AML-193 (cell line): ENCODE results near the gene TRPM5.

Source experiments
- DNase-seq, 2 experiments: peaks; one replicate each; lab custom pipeline; 2025; lab: John Stamatoyannopoulos, UW

The TRPM5 gene

DNA sequence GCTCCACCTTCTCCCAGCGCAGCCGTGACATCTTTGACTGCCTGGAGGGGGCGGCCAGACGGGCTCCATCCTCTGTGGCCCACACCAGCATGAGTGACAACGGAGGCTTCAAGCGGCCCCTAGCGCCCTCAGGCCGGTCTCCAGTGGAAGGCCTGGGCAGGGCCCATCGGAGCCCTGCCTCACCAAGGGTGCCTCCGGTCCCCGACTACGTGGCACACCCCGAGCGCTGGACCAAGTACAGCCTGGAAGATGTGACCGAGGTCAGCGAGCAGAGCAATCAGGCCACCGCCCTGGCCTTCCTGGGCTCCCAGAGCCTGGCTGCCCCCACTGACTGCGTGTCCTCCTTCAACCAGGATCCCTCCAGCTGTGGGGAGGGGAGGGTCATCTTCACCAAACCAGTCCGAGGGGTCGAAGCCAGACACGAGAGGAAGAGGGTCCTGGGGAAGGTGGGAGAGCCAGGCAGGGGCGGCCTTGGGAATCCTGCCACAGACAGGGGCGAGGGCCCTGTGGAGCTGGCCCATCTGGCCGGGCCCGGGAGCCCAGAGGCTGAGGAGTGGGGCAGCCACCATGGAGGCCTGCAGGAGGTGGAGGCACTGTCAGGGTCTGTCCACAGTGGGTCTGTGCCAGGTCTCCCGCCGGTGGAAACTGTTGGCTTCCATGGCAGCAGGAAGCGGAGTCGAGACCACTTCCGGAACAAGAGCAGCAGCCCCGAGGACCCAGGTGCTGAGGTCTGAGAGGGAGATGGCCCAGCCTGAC, 41.2 kb downstream of the TRPM5 start:
- DNase-seq: no peak

DNA sequence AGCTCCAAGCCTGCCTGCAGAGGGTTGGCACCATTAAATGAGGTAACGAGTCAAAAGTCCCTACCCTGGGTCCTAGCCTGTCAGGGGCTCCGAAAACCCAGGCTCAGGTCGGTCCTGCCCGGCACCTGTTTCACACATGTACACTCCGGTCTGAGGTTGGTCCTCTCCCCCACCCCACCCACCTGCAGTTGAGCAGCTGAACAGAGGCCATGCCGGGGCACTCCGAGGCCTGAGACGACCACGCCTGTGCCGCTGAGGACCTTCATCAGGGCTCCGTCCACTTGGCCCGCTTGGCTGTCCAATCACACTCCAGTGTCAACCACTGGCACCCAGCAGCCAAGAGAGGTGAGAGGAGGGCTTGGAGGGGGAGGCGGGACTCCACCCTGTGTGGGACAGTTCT, 42.2 kb downstream of the TRPM5 start:
- DNase-seq: no peak

DNA sequence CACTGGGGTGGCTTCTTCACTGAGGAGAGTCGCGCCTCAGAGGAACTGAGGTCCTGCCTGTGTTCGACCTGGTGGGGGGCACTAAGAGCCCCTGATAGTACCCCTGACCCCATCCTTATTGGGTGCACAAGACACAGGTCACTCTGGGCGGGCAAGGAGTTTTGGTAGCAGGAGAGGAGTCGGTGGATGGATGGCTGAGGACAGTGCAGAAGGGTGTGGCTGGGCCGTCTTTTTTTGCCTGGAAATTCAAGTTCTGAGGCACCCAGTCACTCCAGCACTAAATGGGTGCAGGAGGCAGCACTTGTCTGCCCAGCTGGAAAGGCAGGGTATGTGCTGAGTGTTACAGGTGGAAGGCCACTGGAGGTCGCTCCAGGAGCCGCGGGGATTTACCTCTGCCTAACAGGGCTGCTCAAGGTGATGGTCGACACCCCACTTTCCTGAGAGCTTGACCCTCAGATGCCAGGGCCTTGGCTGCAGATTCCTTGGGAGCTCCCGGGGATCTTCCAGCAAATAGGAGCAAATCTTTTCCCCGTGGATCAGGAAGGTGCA, 42.8 kb downstream of the TRPM5 start:
- DNase-seq: no peak

DNA sequence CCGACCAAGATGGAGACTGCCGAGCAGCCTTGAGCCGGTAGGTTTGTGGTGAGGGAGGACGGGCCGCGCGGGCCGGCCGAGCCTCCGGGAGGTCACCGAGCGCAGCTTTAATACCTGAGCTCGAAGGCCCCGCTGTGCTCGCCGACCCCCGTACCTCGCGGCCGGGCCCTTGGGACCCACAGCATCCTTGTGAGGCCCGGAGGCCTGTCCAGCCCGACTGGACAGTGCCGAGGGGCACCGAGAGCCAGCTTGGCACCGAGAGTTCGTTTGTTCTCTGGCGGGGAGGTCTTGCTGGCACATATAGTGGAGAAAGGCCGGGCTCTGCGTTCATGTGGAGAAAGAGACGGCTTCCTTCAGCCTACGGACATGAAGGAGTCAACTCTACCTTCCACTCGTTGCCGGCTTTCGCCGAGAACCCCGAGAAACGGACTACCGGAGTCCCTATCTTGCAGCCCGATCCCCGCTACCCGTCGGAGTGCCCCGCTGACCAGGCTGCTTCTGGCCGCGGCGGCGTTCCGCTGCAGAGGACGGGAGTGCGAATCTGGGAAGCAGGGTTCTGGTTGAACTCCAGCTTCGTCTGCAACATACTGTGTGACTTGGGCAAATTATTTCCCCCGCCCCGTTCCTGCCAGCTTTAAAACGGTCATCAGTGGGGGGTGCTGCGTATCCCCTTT, 43.4 kb downstream of the TRPM5 start:
- no peak for DNase-seq

DNA sequence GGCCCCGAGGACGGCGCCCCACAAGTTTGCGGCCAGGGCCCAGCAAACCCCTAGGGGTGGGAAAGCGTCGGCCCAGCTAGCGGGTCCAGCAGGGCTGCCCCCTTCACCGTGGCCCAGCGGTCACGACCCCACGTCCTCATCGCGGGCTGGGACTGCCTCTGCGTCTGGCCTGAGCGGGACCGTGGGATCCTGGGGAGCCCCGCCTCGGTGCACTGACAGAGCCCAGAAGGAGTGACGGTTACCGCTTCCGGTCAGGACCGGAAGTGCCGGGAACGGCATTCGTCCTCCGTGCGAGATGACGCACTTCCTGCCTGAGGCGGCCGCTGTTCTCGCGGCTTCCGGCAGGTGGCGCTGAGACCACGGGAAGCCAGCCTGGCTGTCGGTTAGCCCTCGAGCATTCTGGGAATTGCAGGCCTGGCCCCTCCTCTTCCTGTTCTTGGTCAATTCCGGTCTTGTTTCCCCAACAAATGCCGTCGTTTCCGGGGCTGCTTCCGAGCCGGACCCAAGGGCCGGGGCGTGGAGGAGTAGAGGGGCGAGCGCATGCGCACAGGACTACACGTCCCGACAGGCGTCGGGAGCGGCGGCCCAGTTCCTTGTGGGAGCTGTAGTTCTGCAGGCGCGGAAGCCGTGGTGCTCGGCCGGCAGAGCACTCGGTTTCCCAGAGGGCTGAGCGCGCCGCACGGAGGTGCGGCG, 44.1 kb downstream of the TRPM5 start, which contains the start of gene TSSC4:
Gene TSSC4 (plus strand): TSS at position 682 of the 693 bp plus-strand sequence. CDS start 1,884 bp downstream, outside the sequence.
- DNase-seq: peak; percentile 99 to 100

DNA sequence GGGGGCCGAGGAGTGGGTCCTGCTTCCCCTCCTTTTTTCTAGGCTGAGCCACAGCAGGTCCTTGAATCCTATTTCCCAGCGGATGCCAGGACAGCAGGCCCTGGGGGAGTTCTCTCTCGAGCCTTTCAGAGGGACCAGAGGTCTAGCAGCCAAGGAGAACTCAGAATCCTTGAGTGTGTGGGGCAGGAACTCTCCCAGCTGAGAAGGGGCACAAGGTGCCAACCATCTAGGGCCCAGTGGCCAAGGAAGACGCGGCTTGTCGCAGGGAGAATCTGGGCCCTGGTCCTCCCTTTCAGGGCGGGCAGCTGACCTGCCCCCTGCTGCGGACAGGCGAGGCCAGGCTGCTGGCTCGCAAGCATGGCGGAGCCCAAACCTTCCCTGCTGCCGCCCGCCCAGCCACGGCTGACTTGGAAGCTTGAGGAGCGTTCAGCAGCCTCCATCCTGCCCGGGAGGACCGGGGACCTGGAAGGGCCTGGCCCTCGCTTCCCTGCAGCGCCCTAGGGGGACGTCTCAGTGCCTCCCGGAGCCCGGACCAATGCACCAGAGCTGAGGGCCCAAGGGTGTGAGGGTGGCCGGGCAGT, 44.7 kb downstream of the TRPM5 start:
- DNase-seq: no peak

DNA sequence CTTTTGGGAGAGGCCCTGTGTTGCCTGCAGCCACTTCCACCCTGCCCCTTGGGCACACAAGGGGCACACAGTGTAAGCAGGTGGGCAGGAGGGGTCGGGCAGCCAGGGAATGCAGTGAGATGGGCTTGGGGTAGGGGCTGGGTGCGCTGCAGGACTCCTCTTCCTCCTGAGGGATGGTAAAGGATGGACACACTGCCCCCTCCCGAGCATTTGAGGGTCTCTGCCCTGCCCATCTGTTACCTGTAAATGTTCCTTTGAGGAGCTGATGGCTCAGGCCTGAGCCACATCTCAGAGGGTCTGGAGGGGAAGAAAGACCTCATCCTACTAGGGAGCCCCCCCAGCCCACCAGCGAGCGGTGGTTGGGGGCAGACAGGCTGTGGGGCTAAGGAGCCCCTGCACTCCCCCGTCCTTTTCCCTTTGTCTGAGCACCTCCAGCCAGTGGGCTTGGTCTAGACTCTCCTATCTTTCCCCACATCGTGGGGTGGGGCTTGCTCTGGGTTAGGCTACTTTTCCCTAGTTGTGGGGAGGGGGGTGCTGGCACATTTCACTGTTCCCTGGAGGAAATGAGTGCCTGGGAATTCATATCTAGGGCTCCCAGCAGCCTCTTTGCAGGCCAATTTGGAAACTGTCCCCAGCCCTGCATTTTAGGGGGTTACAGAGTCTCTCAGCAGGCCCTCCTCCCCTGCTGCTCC, 45.5 kb downstream of the TRPM5 start:
- DNase-seq: no peak

DNA sequence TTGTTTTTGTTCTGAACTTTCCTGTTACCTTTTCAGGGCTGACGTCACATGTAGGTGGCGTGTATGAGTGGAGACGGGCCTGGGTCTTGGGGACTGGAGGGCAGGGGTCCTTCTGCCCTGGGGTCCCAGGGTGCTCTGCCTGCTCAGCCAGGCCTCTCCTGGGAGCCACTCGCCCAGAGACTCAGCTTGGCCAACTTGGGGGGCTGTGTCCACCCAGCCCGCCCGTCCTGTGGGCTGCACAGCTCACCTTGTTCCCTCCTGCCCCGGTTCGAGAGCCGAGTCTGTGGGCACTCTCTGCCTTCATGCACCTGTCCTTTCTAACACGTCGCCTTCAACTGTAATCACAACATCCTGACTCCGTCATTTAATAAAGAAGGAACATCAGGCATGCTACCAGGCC, 47.3 kb downstream of the TRPM5 start:
- no peak for DNase-seq

DNA sequence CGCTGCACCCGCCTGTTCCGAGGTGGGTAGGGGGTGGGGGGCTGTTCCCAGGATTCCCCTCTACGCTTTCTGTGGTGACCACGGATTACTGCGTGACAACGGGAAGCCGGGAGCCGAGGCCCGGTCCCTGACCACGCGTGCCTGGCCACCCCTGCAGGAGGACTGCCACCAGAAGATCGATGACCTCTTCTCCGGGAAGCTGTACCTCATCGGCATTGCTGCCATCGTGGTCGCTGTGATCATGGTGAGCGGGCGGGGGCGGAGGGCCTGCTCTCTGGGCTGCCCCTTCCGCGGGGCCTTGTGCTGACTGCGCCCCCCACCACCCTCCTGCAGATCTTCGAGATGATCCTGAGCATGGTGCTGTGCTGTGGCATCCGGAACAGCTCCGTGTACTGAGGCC, 47.8 kb downstream of the TRPM5 start:
- no peak for DNase-seq

DNA sequence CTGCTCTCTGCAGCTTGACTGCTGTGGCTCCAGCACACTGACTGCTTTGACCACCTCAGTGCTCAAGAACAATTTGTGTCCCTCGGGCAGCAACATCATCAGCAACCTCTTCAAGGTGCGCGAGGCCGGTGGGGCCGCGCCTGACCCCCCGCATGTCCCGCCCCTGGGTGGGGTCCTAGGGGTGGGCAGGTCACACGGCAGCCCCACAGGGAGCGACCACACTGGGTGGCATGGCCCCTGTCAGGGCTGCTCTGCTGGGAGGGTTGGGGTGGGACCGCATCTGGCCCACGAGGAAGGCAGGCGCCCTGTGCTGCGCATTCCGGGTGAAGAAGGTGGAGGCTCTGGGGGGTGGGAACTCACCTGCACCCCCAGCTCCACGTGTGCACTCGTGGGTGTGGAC, 48.5 kb downstream of the TRPM5 start:
- no peak for DNase-seq

DNA sequence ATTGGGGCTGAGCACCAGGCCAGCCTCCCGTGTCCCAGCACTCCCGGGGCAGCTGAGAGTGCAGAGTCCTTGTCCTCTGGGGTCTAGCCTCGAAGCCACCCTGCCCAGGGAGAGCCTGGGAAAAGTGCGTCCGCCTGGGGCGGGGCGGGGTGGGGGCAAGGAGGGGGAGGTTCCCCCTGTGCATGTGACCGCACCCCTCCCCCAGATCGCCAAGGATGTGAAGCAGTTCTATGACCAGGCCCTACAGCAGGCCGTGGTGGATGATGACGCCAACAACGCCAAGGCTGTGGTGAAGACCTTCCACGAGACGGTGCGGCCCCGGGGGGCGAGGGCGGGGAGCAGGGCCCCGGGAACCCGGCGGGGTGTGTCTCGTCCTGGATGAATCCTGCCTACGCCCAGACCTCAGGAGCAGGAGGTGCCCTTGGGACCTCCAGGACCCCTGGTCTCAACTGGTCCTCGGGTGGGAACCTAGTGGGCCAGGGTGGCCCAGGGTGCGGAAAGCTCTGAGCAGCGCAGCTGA, 49.0 kb downstream of the TRPM5 start:
- DNase-seq: no peak

DNA sequence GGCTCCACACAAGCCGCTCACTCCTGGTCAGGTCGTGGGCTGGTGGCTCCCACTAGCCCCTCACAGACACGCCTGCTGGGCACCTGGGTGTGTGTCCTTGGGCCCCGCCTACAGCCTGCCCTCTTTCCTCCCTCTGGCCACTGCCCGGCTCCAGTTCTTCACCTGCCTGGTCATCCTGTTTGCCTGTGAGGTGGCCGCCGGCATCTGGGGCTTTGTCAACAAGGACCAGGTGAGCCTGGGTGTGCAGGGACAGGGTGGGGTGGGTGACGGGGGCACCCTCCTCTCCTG, 49.6 kb downstream of the TRPM5 start:
- DNase-seq: no peak
